Measurements from ENCODE around the gene OTOL1. TPM values are rescaled to one million over a fixed set of nuclear protein-coding genes. Genes with fewer than 3 reads are reported as not detected.

OTOL1 gene
- total and polyA plus RNA-seq, 12 donors = 0.17 TPM; not detected in 11

GRCh38 chr3:161455962-161456361, 40.6 kb upstream of the OTOL1 start:
- Histone ChIP-seq H3K27ac (no peak overlapping the region), H3K4me3 (no peak overlapping the region), H3K4me1 (replicated peaks in 1 of 2) (no peaks in the 10 kb centered on the region), H3K36me3 (replicated peaks in 1 of 2) (no peaks in the 10 kb centered on the region), H3K9me3 (replicated peaks in 1 of 3) (no peaks in the 10 kb centered on the region), H3K27me3 (no peaks in the 10 kb centered on the region)
- DNase-seq = no peak
- intact Hi-C loops (cut with DNase I) = no loop called here
- TF ChIP-seq CTCF (IDR thresholded peaks at IDR 0.05) (no peak), POLR2A (IDR thresholded peaks at IDR 0.05) (no peak)
- WGBS, 4 donors = 43 to 50% (median 47%) methylated on average over 2 of the region's 2 CpGs

GRCh38 chr3:161462138-161462537, 34.5 kb upstream of the OTOL1 start:
- TF ChIP-seq CTCF (IDR thresholded peaks at IDR 0.05) (no peak), POLR2A (IDR thresholded peaks at IDR 0.05) (no peak)
- no peak for DNase-seq
- Histone ChIP-seq H3K27me3 (no peaks in the 10 kb centered on the region), H3K4me3 (no peak overlapping the region), H3K9me3 (replicated peaks in 1 of 3) (peaks cover 0 to 6% (median 0%) of the 10 kb centered on the region in 3 donors), H3K4me1 (replicated peaks in 1 of 2) (no peaks in the 10 kb centered on the region), H3K36me3 (replicated peaks in 1 of 2) (no peaks in the 10 kb centered on the region), H3K27ac (no peak overlapping the region)
- intact Hi-C loops (cut with DNase I) = no loop called here

GRCh38 chr3:161471211-161471610, 25.4 kb upstream of the OTOL1 start:
- intact Hi-C loops (cut with DNase I) = no loop called here
- 88 to 94% (median 92%) methylated on average over 1 of the region's 1 CpG for WGBS, 4 donors
- TF ChIP-seq CTCF (IDR thresholded peaks at IDR 0.05) = no peak
- TF ChIP-seq POLR2A (IDR thresholded peaks at IDR 0.05) = no peak
- Histone ChIP-seq H3K27me3 (no peaks in the 10 kb centered on the region), H3K36me3 (replicated peaks in 1 of 2) (no peaks in the 10 kb centered on the region), H3K9me3 (replicated peaks in 1 of 3) (no peaks in the 10 kb centered on the region), H3K4me3 (no peak overlapping the region), H3K4me1 (replicated peaks in 1 of 2) (peaks cover 0 to 7% of the 10 kb centered on the region in 2 donors), H3K27ac (no peak overlapping the region)
- DNase-seq = no peak

- Histone ChIP-seq H3K4me1 (replicated peaks in 1 of 2) (peaks cover 0 to 12% of the 10 kb centered on the region in 2 donors), H3K4me3 (no peak overlapping the region), H3K9me3 (replicated peaks in 1 of 3) (no peaks in the 10 kb centered on the region), H3K27me3 (no peaks in the 10 kb centered on the region), H3K36me3 (replicated peaks in 1 of 2) (no peaks in the 10 kb centered on the region), H3K27ac (peak overlapping the region in 1 of 5 donors; percentile 17)
- DNase-seq = peak in 2 of 7 donors; percentile 13 to 14
- no peak for TF ChIP-seq POLR2A (IDR thresholded peaks at IDR 0.05)
- TF ChIP-seq CTCF (IDR thresholded peaks at IDR 0.05) = no peak
- intact Hi-C loops (cut with DNase I) = no loop called here
- 81 to 96% (median 93%) methylated on average over 2 of the region's 2 CpGs for WGBS, 4 donors
These were observed 22.5 kb upstream of the OTOL1 start for GRCh38 chr3:161474139-161474538.
